GM18508 (cell line): ENCODE data around the gene AVPI1.
"Not testable (repeated sequence)": the region's sequence is repeated elsewhere in the genome, so short reads cannot be mapped to it uniquely, and the experiment has no call there.

ENCODE experiments used
- ATAC-seq: cut with Tn5 transposase; IDR thresholded peaks from one replicate; pipeline ENCODE4 v1.9.1; 2021; ENCODE audit warnings: moderate number of reproducible peaks; ENCODE audit not compliant: insufficient read depth, unreplicated experiment

The AVPI1 gene

DNA sequence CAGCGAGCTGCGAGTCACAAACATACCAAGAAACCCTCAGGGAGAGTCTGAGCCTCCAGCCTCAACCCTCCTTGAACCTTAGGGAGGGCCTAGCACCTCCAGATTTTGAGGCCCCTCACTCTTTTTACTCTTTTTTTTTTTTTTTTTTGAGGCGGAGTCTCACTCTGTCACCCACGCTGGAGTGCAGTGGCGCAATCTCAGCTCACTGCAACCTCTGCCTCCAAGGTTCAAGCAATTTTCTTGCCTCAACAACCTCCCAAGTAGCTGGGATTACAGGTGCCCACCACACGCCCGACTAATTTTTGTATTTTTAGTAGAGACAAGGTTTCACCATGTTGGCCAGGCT is 2.7 kb downstream of the AVPI1 start:
- not testable (repeated sequence) for ATAC-seq

DNA sequence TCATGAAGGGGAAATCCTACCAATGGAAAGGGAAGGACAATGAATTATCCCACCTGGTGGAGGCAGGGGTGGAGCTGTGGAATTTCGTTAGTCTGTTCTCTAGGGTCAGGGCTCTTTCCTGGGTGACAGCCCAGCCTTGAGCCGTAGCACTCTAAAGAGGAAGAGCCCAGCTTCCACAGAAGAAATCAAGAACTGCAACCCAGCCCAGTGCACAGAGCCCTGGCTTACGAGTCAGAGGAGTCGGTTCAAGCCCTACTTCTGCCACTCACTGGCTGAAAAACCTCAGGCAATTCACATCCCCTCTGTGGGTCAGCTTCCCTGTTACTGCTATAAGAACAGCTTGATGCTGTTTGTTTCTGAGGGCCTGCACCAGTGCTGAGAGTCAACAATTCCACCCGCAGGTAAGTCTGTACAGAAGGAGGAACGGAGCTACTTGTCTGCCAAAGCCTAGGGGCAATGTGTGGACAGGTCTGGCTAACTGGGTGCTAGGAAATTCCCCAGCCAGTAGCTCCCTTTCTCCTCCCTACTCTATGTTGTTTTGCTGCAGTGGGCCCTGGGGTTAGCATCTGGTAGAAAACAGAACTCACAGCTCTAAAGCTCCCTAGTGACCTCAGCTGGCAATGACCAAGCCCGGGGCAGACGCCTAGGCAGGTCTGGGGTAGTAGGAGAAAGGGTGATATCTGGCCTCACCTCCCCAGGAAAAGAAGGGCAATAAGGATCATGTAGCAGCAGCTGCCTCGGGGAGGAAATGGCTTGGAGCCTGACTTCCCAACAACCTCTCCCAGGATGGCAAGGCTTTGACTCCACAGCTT is 3.3 kb downstream of the AVPI1 start:
- ATAC-seq = no peak

DNA sequence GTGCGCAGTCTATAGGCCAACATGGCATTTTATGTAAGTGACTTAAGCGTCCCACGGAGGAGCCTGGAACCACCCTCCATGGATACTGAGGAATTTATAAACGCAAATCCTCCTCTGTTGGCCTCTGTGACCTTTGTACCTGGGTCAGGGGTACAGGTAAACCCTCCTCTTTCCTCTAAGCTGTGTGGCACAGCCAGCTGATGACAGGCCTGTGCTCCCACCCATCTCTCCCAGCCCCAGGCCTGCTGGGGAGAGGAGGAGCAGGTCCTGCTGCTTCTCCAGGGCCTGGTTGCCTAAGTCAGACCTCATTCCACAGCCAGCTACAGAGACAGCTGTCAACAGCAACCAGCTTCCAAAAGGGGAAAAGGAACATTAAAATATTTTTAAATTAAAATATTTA is 5.0 kb downstream of the AVPI1 start:
- ATAC-seq = no peak

DNA sequence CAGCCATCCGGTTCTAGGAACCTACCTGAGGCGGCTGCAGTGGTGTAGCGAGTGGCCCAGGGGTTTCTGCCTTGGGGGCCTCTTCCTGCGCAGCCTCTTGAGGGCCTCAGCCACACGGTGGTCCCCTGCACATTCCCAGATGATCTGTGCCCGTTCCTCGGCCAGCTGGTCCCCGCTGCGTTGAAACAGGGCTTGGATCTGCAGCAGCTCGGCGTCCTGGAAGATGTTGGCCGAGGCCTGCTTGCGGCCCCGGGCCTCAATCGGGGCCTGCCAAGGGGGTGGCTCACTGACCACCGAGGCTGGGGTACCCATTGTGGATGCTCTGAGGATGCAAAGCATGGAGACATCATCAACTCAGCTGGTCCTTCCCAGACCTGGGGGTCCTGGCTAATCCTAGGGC is 7.4 kb downstream of the AVPI1 start:
- no peak for ATAC-seq

DNA sequence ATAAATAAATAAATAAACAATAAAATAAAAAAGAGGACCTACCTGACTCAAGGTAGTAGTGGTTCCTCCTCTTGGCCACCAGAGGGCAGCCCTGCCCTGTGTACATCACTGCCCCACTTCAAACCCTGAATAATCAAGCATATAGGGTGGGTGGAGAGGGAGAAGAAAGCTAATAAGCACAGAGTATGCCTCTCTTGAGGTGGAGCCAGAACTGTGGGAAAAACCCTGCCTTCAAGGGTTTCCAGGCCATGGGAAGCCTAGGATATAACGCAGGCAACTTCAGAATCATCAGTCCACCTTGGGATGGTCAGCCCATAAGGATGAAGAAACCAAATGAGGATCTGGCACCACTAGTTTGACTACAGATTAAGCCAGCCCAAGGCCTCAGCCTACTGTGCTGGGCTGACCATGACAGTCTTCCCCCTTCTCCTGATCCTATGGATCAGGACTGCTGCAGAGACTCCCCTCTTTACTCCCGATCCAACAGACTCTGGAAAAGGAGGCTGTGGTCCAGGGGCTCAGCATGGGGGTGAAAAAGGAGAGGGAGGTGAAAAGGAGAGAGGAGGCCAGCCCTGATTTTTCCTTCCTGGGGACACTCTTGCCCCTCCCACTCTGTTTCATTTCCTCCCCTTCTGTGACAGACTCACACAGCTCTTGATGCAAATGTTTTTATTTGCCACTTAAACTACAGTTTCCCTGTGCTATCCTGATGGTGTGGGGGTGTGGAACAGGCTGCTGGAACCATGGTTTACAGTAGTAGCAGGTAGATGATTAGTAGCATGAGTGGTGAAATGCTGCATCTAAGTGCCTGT is 10.1 kb downstream of the AVPI1 start:
- ATAC-seq = no peak

DNA sequence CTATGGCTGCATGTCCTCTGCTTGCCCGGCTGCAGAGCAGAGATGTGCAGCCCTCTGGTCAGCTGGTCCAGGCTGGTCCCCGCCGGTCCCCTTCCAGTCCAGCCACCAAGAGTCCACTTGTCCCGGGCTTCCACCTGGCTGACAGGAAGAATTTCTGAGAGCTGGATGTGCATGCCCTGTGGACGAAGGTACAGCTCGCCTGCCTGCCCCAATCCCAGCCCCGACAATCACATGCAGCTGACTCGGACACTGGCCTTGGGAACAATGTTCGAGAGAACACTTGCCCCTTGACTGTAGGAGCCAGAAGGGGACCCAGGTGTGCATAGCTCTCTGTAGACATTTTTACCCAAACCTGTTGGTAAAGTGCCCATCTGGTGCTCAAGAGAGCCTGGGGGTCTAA is 11.8 kb downstream of the AVPI1 start:
- no peak for ATAC-seq

DNA sequence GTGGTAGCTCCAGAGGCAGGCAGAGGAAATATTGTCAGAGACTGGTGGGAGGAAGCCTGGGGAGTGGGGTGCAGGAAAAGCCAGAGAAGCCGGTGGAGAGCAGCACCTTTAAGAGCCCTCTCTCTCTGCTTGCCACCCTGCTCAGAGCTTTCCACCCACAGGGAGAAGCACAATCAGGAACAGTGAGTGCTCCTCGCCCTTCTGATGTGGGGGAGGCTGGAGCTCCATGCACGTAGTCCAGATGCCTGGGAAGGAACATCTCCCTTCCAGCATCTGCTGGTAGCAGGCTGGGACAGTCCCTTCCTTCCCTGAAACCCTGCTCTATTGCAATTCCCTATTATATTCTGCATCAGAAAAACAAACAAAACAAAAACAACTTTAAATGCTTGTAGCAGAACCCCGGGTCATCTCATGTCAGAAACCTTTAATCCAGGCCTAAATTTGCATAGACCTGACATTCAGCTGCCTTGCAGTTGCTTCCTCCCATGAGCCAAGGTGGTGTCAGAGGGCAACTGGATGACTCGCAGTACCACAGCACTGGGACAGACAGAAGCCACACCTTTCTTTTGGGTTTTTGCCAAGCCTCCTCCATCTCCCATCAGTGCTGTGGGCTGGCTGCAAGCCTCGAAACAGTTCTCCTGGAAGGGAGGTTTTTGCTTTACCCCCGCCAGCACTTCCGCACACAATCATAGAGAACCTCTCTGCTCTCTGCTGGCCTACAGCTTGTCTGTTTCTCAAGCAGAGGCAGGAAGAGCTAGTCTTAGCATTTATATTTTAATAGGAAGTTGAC is 13.1 kb downstream of the AVPI1 start:
- no peak for ATAC-seq

DNA sequence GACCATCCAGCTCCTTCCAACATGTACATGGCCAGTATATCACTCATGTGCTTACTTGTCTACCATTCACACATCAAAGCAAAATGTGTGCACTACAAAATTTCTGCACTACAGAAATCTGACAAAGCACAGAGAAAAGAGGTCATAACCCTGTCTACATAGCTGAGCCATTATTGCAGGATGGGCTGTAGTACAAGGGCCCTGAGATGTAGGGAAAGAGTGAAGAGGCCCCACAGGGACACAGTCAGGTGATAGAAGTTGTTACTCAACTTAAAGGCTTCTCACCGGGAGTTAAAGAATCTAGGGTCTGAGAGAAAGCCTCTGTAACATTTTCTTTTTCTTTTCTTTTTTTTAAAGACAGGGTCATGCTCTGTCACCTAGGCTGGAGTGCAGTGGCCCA is 17.5 kb downstream of the AVPI1 start:
- no peak for ATAC-seq

DNA sequence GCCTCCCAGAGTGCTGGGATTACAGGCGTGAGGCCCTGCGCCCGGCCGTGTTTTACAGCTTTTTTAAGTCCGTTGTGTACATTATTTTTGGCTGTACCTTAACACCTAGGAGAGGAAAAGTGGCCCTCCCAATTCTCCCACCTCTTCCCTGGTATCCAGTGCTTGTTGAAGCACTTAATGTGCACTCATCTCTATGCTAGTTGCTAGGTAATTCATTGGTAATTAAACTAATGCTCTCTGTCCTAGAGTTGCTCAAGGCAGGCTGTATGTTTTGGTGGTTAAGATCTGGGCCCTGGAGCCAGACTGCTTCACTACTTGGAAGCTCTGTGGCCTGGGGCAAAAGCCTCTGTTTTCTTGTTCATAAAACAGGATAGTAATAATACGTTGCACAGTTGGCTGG is 19.6 kb downstream of the AVPI1 start:
- ATAC-seq = no peak

DNA sequence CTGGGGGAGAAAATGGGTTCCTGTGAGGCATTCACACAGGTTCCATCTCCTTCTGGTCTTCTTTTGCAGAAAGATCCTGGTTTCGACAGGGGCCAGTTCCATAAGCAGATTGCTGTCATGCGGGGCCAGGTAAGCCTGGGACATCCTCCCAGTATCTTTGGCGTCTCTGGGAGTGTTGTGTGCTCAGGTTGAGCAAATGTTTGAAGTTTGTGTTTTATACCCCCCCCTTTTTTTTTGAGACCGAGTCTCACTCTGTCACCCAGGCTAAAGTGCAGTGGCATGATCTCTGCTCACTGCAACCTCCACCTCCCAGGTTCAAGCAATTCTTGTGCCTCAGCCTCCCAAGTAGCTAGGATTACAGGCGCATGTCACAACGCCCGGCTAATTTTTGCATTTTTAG is 20.0 kb downstream of the AVPI1 start:
- no peak for ATAC-seq

DNA sequence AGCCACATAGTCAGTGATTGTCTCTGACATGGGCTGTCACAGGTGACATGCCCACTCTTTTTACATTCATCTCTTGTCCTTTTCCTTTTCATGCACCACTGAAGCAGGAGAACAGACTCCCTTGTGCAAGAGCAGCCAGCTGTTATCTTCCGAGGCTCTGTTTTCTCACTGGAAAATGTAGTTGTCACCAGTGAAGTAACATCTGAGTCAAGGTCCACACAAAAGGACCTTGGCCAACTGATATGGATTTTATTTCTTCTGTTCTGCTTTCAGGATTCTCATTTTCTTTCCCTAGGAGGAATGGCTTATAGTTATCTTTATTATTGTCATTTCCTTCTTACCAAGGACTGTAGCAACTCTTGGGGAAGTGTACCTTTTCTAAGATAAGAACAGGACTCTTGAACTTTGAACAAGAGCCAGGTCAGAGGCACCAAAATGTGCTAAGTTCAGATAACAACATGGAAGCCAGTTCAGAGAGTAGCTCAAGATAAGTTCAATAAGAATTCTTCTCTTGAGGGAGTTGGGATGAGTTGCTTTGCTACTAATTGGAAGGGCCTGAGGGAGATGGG is 22.7 kb downstream of the AVPI1 start:
- no peak for ATAC-seq

DNA sequence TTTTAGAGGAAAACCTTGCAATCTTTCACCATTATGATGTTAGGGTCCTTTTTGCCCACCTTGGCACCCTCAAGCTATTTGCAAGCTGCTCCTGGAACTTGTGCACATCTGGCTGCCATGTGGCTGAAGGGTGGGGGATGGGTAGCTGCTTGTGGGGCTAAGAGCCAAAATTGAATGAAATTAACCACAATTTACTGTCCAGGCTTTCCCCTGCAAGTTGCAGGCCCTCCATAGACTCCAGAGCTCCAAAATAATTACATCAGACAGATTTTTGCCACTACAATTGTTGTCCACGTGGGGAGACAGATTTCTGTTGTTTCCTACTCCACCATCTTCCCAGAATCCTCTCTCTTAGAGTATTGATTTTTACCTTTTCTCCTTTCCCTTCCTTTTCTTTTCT is 27.5 kb downstream of the AVPI1 start:
- no peak for ATAC-seq

DNA sequence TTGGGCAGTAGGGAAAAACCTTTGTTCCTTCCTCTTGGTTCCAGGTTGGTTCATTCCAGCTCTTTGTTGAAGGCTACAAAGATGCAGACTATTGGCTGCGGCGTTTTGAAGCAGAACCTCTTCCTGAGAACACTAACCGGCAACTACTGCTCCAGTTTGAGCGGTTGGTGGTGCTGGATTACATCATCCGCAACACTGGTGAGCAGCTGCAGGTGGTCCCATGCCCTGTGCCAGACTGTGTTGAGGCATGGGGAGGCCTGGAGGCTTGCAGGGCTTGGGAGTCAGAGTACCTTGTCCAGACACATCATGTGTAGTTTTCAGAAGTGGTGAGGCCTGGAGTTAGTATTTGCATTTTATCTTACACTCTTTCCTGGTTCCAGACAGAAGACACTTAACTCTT is 30.3 kb downstream of the AVPI1 start:
- no peak for ATAC-seq

DNA sequence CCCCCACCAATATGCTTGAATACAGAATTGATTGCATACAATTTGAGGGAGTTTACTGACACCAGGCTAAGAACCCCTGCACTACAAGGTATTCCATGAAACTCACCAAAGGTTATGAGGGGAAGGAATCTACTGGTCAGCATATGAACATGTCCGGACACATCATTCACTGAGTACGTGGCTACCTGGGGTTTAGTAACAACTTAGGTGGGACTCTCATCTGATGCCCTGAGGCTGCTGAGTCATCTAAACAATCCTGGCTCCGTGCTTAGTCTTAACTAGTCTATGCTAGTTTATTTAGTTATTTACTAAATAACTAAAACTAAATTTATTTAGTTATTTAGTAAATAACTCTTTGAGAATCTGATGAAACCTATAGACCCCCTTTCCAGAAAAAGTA is 35.3 kb downstream of the AVPI1 start:
- ATAC-seq = no peak

DNA sequence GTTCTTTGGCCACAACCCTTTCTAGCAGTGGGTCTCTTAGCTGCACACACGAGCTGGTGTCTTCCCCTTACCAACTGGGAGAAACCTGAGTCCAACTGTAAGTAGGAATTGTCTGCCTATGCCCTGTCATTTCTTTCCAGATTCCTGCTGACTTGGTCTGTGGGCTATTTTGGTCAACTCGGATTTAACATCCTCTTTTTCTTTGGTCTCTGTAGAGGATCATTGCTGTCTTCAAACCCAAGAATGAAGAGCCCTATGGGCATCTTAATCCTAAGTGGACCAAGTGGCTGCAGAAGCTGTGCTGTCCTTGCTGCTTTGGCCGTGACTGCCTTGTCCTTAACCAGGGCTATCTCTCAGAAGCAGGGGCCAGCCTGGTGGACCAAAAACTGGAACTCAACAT is 36.3 kb downstream of the AVPI1 start:
- no peak for ATAC-seq

DNA sequence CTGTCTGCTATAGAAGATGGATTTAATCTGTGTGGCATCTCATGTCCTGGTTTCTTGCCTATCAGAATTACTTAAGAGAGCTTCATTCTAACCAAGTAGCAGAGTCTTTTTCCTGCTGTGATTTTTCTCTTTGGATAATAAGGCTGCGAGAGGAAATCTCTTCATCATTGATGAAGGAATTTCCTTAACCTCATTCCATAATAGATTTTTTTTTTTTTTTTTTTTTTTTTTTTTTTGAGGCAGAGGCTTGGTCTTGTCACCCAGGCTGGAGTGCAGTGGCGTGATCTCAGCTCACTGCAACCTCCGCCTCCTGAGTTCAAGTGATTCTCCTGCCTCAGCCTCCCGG is 37.7 kb downstream of the AVPI1 start:
- ATAC-seq = not testable (repeated sequence)

DNA sequence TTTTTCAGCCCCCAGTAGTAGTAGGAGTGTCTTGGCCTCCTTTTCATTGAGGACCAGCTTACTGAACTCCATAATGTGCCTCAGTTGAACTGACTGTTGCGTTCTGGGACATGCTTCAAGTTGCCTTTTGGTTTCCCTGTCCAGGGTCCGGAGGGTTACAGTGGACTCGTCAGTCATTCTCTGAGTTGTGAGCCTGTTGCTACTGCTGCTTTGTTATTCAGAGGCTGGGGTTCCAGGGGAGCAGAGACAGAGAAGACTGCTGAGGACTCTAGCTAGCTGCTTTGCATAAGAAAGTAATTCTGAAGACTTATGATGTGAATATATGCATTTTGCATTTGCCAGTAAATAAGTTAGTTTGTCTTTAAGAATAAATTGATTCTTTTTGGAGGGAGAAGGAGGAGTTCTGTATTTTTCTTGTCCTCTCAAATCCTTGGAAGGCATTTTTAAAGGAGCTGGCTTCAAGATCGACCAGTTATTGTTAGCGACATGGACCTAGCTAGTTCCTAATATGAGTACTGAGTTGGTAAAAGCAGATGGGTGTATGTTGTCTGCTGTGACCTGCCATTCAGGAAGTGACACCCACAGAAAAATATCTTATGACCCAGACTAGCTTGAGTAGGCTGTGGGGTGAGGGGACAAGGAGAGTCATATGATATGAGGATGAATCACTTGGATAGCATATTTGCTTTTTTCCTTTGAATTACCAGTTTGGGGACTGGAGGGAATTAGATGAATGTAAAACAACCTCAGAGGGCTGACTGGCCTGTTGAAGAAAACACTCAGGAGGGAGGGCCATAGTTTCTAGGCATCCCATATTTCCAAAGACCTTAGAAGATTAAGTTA is 38.3 kb downstream of the AVPI1 start:
- ATAC-seq = peak; percentile 81

DNA sequence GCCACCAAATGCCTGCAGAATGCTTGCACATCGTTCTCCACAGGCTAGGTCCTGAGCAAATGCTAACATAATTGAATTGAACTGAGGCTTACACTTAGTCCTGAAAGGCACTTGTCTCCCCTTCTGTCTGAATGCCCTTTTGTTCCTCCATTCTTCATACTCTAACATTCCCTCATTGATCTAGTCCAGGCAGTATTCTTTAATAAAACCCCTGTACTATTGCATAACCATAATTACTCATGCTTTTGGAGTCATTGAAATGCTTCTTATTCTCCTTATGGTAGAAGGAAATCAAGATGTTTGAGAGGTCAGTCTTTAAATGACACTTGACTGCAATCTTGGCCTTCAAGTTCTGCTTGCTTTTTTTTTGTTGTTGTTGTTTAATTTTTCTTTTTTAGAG is 39.5 kb downstream of the AVPI1 start:
- ATAC-seq = no peak

DNA sequence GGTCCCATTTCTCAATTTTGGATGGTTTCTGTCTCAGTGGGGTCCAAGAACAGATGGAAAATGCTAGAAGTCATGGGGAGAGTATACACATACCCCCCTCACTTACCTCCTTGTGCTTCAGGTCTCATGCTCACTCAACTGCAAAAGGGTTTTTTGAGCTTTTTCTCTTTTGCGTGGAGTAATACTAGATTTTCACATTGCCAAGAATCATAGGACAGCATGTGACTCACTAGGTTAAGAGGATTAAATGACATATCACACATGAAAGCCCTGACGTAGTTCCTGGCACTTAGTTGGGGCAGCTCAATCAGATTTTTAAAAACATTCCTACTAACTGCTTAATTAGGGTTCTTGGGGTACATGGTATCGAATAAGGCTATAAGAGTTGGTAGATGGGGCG is 42.1 kb downstream of the AVPI1 start:
- no peak for ATAC-seq

DNA sequence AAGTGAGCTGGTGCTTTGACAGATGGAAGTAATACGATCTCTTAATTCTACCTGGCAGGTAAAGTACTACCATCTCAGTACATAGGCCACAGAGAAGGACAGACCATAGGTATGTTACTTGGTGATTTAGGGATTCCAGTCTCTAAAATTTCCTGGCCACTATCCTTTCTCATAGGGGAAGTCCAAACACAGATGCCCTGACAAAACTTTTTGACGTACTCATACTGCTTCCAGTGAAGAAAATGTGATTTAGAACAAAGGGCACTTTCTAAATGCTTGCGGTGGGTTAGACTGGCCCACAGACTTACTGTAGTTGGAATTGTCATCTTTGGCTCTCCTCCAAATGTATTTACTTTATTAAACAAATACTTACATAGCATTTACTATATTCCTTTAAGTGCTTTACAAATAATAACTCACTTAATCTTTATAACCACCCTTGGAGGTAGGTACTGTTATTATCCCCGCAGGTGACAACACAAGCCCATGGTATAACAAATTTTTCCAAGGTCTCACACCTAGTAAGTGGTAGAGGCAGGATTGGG is 43.5 kb downstream of the AVPI1 start:
- no peak for ATAC-seq
